DMS153 treated with DMSO at 0.1 percent for 48 hours (cell line): ENCODE measurements around the gene FSTL3.
"Not testable (repeated sequence)": the region's sequence is repeated elsewhere in the genome, so short reads cannot be mapped to it uniquely, and the experiment has no call there.

Source experiments
- DNase-seq: peaks from one replicate; lab custom pipeline; 2025; ENCODE audit not compliant: unreplicated experiment; lab: John Stamatoyannopoulos, UW

The FSTL3 gene

DNA sequence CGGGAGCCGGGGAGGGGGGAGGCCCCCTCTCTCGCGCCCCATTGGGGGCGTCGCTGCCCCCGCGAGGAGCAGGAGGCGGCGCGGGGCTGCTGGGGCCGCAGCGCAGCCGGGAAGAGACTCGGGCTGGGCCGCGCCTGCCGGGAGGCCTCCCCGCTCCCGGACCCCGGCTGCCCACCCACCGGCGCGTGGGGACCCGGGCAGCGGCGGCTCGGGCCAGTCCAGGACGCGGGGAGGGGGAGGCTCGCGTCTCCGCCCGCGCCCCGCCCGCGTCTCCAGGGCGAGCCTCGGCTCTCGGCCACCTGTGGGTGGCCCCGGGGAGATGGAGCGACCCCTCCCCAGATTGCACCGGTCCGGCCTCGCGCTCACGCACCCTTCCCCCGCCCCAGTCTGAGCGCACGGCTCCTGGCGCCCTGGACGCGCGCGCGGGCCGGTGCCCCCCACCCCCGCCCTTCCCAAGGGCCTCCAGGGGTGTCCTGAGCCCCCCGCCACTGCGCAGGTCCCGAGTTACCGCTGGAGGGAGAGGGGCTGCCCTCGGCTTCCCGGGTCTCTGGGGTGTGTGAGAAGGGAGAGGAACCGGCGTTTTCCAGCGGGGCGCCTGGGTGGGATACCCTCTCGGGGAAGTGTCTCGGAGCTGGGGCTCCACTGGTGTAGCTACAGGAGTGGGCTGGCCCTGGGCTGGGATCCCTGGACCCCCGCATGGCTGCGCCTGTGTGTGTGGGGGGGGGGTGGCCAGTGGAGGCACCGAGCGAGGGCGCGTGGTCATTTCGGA, 33.2 kb downstream of the FSTL3 start:
- no peak for DNase-seq

DNA sequence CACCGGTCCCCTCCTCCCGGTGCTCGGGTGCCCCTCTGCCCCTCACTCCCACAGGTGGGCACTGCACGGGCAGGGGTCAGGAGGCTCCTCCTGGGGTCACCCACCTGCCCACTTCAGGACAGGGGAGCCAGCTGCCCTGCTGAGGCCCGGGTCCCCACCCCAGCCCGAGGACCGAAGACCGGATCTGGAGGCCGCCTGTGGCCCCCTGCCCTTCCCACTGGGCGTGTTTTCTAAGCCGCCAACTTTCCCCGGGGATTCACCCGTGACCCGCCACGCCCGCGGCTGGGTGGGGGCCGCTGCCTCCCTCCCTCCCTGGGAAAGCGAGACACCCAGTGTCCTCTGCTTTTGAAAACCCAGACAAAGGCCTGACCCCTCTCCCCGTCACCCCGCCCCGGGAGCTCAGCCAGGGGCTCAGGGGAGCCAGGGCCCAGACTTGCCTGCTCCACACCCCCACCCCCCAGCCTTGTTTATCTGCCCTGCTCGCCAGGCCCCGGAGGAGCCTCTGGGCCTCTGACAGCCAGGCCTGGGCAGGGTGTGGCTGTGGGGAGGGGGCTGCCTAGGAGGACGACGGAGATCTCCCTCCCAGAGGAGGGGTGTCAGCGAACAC, 33.9 kb downstream of the FSTL3 start:
- DNase-seq: no peak

DNA sequence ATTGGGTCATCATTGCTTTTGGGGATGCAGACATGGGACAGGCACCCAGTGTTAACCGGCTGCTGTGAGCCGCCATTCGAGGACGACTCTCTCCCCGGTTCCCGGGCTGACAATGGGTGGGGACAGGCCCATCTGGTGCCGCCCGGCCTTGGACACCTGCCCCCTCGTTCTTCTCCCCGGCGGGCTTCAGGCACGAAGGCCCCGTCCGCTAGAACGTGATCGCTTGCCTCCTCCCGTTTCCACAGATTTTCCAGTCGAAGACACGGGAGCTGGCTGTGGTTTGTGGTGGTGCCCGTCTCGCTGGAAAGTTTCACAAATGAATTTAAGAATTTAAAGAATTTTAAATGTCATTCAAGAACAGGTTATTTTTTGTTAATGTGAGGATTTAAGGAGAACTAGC, 34.6 kb downstream of the FSTL3 start:
- DNase-seq: no peak

DNA sequence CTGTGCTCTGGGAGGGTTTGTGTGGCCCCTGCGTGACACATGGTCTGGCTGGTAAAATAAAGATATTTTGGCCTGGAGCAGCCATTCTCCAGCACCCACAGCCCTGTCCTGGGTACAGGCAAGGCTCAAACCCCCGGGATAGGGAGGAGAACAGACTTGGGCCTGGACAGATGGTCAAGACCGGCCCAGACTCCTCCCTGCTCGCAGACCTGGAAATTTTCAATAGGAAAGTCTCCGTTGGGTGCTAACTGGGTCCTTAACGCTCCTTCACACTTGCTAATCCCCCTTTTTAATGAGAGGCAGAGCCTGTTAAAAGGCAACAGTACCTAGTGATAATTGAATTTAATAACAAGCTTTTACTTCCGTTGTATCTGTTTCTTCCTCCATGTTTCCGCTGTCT, 35.1 kb downstream of the FSTL3 start:
- no peak for DNase-seq

DNA sequence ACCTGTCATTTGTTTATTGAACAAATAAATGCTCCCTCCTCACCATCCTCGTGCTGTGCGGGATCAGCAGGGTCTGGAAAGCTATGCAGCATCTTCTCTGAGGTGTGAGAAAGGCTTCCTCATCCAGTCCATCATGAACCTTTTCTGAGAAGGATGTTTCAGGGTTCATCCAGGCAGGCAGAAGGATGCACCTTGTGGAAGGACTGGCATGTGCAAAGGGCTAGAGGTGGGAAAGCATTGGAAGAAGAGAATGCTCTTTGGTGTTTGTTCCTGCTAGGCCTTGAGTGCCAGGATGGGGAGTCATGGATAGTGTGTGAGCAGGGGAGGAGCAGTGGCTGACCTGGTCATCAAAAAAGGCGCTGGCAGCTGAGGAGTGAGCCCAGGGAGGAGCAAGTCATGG, 39.2 kb downstream of the FSTL3 start:
- DNase-seq: no peak

DNA sequence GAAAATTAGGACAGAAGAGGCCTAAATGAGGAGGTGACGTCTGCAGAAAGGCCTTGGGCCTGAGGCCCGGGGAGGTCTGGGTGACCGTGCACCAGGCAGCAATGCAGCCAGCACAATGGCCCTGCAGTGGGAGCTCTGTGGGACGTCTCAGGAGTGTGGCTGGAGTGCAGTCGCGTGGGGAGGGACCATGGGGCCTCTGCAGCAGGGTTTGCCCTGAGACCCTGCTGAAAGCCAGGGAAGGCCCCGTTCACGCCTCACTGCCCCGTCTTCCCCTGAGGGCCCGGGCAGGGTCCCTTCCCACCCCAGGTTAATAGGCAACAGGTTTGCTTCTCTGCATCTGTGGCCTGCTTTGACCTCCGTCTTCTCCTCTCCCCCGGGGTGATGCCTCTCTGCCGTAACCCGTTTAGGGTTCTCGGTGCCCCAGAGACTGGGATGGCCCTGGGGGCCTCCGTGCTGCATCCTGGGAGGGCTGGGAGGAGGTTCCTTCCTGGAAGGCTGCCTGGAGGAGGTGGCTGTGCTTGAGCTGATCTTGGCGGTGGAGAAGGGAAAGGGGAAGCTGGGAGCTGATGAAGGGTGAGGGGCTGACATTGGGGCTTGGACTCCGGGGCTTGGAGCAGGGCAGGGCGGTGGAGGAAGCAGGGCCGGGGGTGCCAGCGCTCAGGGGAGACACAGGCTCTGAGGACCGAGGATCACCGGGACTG, 42.2 kb downstream of the FSTL3 start:
- no peak for DNase-seq

DNA sequence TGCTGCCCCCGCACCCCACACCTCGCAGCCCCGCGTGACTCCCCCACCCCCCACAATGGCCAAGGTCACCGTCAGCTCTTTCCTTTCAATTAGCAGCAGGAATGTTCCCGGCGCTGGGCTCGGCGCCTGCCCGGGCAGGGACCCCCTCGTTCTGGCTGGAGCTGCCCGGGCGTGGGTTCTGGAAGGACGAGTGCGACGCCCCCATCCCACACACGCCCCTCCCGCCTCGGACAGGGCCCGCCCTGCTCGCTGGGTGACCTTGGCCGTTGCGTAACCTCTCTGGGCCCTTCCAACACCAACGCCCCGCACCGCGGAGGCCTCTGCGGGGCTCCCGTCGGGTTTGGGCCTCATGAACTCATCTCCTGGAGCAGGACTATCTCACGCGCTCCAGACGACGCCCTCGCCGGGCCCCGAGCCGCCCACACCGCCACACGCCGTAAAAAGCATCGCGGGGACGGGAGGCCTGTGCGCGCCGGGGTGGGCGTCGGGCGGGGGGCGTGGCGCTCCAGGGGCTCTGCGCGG, 42.9 kb downstream of the FSTL3 start:
- no peak for DNase-seq

DNA sequence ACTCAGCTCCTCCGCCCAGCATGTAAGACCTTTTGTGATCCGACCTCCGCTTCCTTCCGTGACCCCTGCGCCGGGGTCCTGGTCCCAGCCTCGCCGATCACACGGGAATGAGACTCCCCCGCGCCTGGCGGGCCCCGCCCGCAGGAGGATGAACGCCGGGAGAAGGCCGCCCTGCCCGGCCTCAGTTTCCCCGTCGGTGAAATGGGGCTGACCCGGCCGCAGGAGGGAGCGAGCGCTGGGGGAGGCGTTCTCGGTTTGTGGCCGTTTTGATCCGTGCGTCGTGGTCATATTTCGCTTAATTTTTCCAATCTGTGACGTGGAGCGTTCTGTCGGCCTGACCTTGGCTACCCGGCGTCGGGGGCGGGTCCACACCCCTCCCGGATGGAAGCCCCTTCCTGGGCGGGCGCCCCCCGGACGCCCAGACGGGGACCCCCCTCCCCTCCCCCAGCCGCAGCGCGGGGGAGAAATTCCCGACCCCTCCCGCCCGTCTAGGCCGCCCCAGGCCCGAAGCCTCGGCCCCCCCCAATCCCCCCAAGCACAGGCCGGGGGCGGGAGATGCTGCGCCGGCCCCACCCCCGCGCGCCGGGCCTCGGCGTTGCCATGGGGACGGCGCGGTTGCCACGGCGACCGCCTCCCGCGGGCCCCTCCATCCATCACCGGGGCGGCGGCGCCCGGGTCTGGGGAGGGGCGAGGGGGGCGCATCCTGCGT, 43.6 kb downstream of the FSTL3 start:
- DNase-seq: no peak

DNA sequence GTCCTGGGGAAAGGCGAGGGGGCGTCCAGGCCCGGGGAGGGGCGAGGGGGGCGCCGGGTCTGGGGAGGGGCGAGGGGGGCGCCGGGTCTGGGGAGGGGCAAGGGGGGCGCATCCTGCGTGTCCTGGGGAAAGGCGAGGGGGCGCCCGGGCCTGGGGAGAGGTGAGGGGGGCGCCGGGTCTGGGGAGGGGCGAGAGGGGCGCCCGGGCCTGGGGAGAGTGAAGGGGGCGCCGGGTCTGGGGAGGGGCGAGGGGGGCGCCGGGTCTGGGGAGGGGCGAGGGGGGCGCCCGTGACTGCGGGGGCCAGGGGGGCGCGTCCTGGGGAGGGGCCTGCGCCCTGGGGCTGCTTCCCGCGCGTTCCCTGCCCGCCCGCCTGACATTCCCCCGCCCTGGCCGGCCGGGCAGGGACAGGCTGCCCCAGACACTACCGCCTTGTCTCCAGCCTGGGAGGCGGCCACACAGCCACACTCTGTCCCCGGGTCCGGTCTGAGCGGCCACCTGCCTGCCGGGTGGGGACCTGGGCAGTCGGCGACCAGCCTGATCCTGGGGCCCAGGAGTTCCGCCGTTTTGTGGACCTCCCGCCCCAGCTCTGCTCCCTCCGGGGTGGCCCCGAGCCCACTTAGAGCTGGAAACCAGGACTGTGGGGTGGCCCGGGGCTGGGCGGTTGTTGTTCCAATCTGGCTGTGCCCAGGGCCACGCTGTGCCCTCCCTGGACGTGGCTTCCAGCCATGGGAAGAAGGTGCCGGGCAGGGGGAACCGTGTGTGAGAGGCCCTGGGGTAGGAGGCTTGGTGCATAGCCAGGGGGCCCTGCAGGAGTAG, 44.4 kb downstream of the FSTL3 start:
- DNase-seq: no peak

DNA sequence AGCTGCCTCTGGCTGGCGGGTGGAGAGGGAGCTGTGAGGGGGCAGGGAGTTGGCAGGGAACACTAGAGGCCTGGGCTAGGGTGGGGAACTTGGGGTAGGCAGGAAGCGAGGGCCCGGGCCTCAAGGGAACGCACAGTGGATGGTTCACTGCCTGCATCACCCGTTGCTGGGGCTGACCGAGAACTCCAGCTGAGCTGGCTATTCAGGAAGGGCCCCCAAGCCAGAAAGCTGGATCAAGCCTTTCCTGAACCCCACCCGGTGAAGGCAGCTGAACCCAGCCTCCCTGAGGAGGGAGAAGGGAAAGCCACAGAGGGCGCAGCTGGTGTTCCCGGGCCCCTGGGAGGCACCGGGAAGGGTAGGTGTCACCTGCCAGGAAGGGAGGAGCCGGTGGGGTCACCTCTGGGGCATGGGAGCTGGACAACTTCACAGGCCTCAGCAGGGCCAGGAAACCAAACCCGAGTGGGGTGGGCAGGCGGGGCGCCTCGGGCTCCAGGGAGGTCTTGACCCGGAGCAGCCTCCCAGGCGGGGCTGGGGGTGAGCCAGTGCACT, 46.4 kb downstream of the FSTL3 start:
- no peak for DNase-seq

DNA sequence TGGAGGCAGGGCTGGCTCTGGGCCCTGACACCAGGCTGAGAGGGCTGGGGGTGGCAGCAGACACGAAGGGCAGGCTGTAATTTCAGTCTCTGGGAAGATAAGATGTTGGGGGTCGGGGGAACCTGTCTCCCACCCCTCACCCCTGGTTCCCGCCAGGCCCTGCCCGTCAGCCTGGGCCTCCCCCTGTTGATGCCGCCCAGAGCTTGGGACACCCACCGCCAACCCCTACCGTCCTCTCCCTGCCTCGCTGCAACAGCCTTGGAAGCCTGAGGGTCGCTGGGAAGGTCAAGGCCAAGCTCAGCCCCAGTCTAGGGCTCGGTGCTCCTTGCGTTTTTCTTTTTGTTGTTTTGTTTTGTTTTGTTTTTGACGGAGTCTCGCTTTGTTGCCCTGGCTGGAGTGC, 47.1 kb downstream of the FSTL3 start:
- DNase-seq: no peak

DNA sequence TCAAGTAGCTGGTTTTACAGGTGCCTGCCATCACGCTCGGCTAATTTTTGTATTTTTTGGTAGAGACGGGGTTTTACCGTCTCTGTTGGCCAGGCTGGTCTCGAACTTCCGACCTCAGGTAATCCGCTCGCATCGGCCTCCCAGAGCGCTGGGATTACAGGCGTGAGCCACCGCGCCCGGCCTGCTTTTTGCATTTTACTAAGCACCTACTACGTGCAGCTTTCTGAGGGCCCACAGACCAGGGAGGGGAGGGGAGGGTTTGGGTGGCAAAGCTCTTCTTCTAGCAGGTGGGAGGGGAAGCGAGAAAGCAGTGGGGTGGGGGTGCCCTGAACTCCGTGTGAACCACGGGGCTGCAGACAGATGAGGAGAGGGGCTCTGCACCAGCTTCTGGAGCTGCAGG, 47.5 kb downstream of the FSTL3 start:
- DNase-seq: no peak

DNA sequence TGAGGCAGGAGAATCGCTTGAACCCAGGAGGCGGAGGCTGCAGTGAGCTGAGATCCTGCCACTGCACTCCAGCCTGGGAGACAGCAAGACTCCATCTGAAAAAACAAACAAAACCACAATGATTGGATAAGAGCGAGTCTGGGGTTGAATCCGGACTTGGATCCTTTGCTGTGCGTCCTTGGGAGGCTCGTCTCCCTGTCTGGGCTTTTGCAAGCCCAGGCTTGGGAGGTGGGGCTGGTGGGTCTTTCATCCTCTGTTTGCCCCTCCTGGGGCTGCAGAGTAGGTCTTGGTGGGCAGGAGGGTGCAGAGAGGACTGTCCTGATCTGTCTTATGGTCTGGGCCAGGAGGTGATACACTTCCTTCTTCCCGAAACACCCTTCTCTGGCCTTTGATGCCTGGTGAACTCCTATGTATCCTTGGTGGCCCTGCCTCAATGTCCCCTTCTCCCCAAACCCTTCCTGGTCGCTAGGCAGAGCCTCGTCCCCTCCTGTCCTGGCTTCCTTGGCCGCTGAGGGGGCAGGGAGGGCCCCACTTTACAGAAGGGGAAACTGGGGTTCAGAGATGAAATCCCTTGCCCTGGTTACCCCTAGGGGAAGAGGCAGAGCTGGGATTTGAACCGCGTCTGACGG, 49.4 kb downstream of the FSTL3 start:
- DNase-seq: no peak

DNA sequence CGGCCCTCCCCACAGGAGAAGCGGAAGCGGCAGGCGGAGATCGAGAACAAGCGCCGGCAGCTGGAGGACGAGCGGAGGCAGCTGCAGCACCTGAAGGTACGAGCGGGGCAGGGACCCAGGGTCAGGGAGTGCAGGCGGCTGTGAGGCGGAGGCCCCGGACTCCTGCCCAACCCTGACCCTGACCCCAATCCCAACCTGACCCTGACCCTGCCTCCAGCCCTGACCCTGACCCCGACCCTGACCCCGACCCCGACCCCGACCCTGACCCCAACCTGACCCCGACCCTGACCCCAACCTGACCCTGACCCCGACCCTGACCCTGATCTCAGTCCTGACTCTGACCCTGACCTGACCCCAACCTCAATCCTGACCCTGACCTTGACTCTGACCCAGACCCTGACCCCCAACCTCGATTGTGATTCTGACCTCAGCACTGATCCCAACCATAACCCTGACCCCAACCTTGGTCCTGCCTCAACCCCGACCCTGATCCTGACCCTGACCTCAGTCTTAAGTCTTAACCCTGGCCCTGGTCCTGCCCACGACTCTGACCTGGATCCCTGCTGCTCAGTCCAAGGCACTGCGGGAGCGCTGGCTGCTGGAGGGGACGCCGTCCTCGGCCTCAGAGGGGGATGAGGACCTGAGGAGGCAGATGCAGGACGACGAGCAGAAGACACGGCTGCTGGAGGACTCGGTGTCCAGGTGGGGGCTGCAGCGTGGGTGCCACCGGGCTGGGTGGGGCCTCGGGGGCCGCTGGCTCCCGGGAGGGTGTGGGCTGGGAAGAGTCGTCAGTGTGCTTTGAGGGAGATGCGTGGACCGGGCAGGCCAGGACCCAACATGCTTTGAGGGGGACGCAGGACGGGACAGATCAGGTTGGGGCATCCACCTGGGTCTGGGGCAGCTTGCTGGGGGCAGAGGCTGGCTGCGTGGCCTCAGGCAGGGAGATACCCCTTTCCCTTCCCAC, 51.1 kb downstream of the FSTL3 start:
- no peak for DNase-seq

DNA sequence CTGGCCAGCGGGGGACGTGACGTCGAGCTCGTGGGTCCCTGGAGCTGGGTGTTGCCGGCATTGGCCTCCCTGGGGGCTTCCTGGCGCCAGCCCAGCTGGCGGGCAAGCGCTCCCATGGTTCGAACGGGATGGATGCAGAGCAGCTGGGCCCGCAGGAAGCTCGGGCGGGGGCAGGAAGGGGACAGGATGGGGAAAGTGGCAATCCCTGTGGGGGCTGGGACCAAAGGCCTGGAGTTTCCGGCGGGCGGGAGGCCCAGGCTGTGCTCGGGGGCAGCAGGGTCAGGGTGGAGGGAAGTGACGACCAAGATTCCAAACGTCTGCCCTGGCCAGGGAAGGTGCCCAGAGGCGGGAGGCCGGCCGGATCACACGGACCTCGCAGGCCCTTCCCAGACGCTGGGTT, 51.8 kb downstream of the FSTL3 start:
- DNase-seq: no peak

DNA sequence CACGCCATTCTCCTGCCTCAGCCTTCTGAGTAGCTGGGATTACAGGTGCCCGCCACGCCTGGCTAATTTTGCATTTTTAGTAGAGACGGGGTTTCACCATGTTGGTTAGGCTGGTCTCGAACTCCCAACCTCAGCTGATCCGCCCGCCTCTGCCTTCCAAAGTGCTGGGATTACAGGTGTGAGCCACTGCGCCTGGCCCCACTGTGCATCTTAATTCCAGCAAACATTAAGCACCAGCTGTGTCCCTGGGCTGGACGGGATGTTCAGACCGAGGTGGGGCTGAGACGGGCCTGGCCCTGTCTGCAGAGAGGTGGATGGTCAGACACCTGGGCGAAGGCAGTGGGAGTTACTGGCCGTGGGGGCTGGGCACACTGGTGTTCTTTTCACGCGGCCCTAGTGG, 53.4 kb downstream of the FSTL3 start:
- DNase-seq: not testable (repeated sequence)

DNA sequence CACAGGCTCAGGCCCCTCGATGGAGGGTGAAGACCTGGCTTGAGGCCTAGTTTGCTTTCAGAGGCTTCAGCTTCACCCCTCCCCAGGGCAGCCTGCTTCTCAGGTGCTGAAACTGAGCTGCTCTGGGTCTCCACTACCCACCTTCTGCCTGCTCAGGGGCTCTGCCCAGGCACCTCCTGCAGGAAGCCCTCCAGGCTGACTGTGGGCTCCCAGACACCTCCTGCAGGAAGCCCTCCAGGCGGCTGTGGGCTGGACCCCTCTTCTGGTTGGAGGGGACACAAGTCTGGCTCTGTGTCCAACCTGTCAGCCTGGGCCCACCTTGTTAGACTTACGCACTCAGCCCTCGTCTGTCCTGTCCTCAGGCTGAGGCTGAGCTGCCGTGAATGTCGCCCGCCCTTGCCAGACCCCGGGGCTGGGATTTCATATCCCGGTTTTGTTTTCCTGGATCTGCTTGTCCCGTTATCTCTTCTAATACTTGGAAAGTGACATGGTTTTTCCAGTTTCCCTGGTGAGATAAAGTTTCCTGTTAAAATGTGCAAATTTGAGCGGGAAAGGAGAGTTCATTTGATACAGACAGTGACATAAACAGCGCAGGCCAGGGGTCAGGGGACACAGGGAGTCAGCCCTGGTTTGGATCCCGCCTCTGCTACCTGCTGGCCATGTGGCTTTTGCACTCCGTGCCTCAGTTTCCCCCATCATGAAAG, 53.9 kb downstream of the FSTL3 start:
- no peak for DNase-seq

DNA sequence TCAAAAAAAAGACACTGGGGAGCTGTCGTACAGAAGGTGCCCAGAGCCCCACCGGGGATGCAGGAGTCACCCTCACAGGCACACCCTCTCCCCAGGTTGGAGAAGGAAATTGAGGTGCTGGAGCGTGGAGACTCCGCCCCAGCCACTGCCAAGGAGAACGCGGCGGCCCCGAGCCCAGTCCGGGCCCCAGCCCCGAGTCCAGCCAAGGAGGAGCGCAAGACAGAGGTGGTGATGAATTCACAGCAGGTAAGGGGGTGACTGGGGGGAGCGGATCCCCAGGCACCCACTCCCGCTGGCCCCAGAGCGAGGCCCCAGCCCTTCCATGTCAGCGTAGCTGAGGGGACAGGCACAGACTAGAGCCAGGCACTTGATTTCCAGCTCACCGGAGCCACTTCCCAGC, 54.8 kb downstream of the FSTL3 start:
- DNase-seq: no peak
